Neutrophil (primary cell): ENCODE measurements around the gene ADSL.

Experiments
- H3K27ac ChIP-seq: fragments of 200-600 bp; sonication (generic); 2 replicates; pipeline ENCODE4 v1.5.1; 2016; ENCODE audit warnings: mild to moderate bottlenecking, moderate library complexity
- H3K27me3 ChIP-seq: fragments of 200-600 bp; sonication (generic); 2 replicates; pipeline ENCODE4 v1.6.0; 2016; ENCODE audit warnings: mild to moderate bottlenecking
- H3K36me3 ChIP-seq: fragments of 200-600 bp; sonication (generic); 2 replicates; pipeline ENCODE4 v1.5.1; 2017
- H3K4me1 ChIP-seq, 2 experiments: fragments of 200-600 bp in 1 of 2; sonication (generic) in 1 of 2; 1 replicate in 1 of 2; 2 replicates in 1 of 2; pipeline versions ENCODE4 v1.5.1 to v1.6.1; 2013 to 2016; ENCODE audit warnings: low read depth in 1 of 2, low read length in 1 of 2, mild to moderate bottlenecking in 1 of 2, moderate library complexity in 1 of 2; ENCODE audit not compliant: control insufficient read depth in 1 of 2, insufficient read depth in 1 of 2
- H3K4me3 ChIP-seq, 2 experiments: fragments of 200-600 bp in 1 of 2; sonication (generic) in 1 of 2; 1 replicate in 1 of 2; 2 replicates in 1 of 2; pipeline ENCODE4 v1.5.1; 2013 to 2016; ENCODE audit warnings: low read depth in 1 of 2, low read length in 1 of 2, mild to moderate bottlenecking in 1 of 2, moderate library complexity in 1 of 2
- H3K9me3 ChIP-seq: fragments of 200-600 bp; sonication (generic); 2 replicates; pipeline ENCODE4 v1.5.1; 2016
- CTCF ChIP-seq: fragments of 200-600 bp; sonication (generic); IDR thresholded peaks from 2 replicates; pipeline ENCODE4 v1.5.1; 2016; ENCODE audit warnings: antibody characterized with exemption

ADSL gene

GRCh38 chr22:40313007-40313406 lies 33.3 kb upstream of the ADSL start:
- H3K27me3 ChIP-seq = no peaks in the 10 kb centered on the region
- H3K36me3 ChIP-seq = peaks cover 99% of the 10 kb centered on the region
- peaks cover 30 to 33% of the 10 kb centered on the region in 2 experiments for H3K4me1 ChIP-seq
- TF ChIP-seq CTCF = no peak
- H3K9me3 ChIP-seq = no peaks in the 10 kb centered on the region
- peak overlapping the region; percentile 86 for H3K27ac ChIP-seq
- H3K4me3 ChIP-seq = peak overlapping the region; percentile 4 to 15

- peak overlapping the region in 1 of 2 experiments; percentile 15 for H3K4me3 ChIP-seq
- no peaks in the 10 kb centered on the region for H3K9me3 ChIP-seq
- TF ChIP-seq CTCF = no peak
- peak overlapping the region; percentile 86 for H3K27ac ChIP-seq
- H3K27me3 ChIP-seq = no peaks in the 10 kb centered on the region
- peaks cover 30 to 33% of the 10 kb centered on the region in 2 experiments for H3K4me1 ChIP-seq
- peaks cover 99% of the 10 kb centered on the region for H3K36me3 ChIP-seq
Observed at GRCh38 chr22:40314041-40314440, 32.3 kb upstream of the ADSL start.

- no peaks in the 10 kb centered on the region for H3K27me3 ChIP-seq
- H3K9me3 ChIP-seq = no peaks in the 10 kb centered on the region
- TF ChIP-seq CTCF = no peak
- H3K4me3 ChIP-seq = no peak overlapping the region
- H3K4me1 ChIP-seq = no peaks in the 10 kb centered on the region
- peaks cover 95% of the 10 kb centered on the region for H3K36me3 ChIP-seq
- H3K27ac ChIP-seq = no peak overlapping the region
Observed at GRCh38 chr22:40320687-40321086, 25.6 kb upstream of the ADSL start.

- Histone ChIP-seq H3K4me3 (no peak overlapping the region), H3K27me3 (no peaks in the 10 kb centered on the region), H3K36me3 (peaks cover 87% of the 10 kb centered on the region), H3K4me1 (no peaks in the 10 kb centered on the region), H3K27ac (no peak overlapping the region), H3K9me3 (no peaks in the 10 kb centered on the region)
- TF ChIP-seq CTCF = no peak
Observed at GRCh38 chr22:40322021-40322420, 24.3 kb upstream of the ADSL start.

GRCh38 chr22:40322818-40323447 lies 23.4 kb upstream of the ADSL start:
- no peak for TF ChIP-seq CTCF
- Histone ChIP-seq H3K9me3 (no peaks in the 10 kb centered on the region), H3K27ac (no peak overlapping the region), H3K27me3 (no peaks in the 10 kb centered on the region), H3K4me1 (no peaks in the 10 kb centered on the region), H3K36me3 (peaks cover 84% of the 10 kb centered on the region), H3K4me3 (no peak overlapping the region)
